ENCODE results near the gene PAXX. TPM values are rescaled to one million over a fixed set of nuclear protein-coding genes. Genes with fewer than 3 reads are reported as not detected.

PAXX gene
- total RNA-seq, 1 donor from 2014 or later = 53.1 TPM

- Histone ChIP-seq H3K36me3 (peaks cover 13% of the 10 kb centered on the region), H3K27me3 (no peaks in the 10 kb centered on the region), H3K4me1 (peaks cover 63% of the 10 kb centered on the region), H3K9me3 (no peaks in the 10 kb centered on the region), H3K4me3 (peak within 1 kb of the TSS; percentile 46), H3K27ac (peak within 1 kb of the TSS; percentile 80)
- DNase-seq (peak; percentile 90), ATAC-seq (peak; percentile 51)
- TF ChIP-seq CTCF (IDR thresholded peaks at IDR 0.05) = no peak
- intact Hi-C loops (cut with DNase I) = no loop called here
These were observed 4.4 kb downstream of the PAXX start, which contains the start of gene CLIC3 for GRCh38 chr9:136996361-136997292. Gene CLIC3, minus strand, starts transcription at chr9:136996568. Its CDS starts 25 bp downstream, at chr9:136996543.

- Histone ChIP-seq H3K36me3 (peaks cover 13% of the 10 kb centered on the region), H3K4me3 (peak overlapping the region; percentile 46), H3K4me1 (peaks cover 63% of the 10 kb centered on the region), H3K9me3 (no peaks in the 10 kb centered on the region), H3K27ac (peak overlapping the region; percentile 80), H3K27me3 (no peaks in the 10 kb centered on the region)
- DNase-seq (no peak), ATAC-seq (no peak)
- intact Hi-C loops (cut with DNase I) = no loop called here
- no peak for TF ChIP-seq CTCF (IDR thresholded peaks at IDR 0.05)
These were observed 5.1 kb downstream of the PAXX start for GRCh38 chr9:136997371-136997770.

GRCh38 chr9:136997830-136998234 is 5.6 kb downstream of the PAXX start:
- Histone ChIP-seq H3K4me3 (no peak overlapping the region), H3K27ac (peak overlapping the region; percentile 80), H3K4me1 (peaks cover 61% of the 10 kb centered on the region), H3K9me3 (no peaks in the 10 kb centered on the region), H3K36me3 (peaks cover 13% of the 10 kb centered on the region), H3K27me3 (no peaks in the 10 kb centered on the region)
- intact Hi-C loops (cut with DNase I) = no loop called here
- TF ChIP-seq CTCF (IDR thresholded peaks at IDR 0.05) = peak; percentile 8
- DNase-seq (no peak), ATAC-seq (no peak)

GRCh38 chr9:137000177-137000930 is 8.1 kb downstream of the PAXX start:
- Histone ChIP-seq H3K9me3 (no peaks in the 10 kb centered on the region), H3K4me1 (peaks cover 40% of the 10 kb centered on the region), H3K4me3 (no peak overlapping the region), H3K36me3 (no peaks in the 10 kb centered on the region), H3K27me3 (no peaks in the 10 kb centered on the region), H3K27ac (peak overlapping the region; percentile 71)
- no peak for TF ChIP-seq CTCF (IDR thresholded peaks at IDR 0.05)
- no peak for DNase-seq
- ATAC-seq = peak; percentile 8
- intact Hi-C loops (cut with DNase I) = no loop called here

GRCh38 chr9:137001857-137002645 is 9.8 kb downstream of the PAXX start:
- intact Hi-C loops (cut with DNase I) = no loop called here
- Histone ChIP-seq H3K27me3 (no peaks in the 10 kb centered on the region), H3K9me3 (no peaks in the 10 kb centered on the region), H3K4me1 (peaks cover 24% of the 10 kb centered on the region), H3K27ac (no peak overlapping the region), H3K4me3 (no peak overlapping the region), H3K36me3 (no peaks in the 10 kb centered on the region)
- TF ChIP-seq CTCF (IDR thresholded peaks at IDR 0.05) = no peak
- ATAC-seq (no peak), DNase-seq (no peak)
